Measurements from ENCODE around the gene ETF1. TPM values are rescaled to one million over a fixed set of nuclear protein-coding genes. Genes with fewer than 3 reads are reported as not detected.

ETF1 gene
- total and polyA plus RNA-seq, 9 of the 15 experiments (the other 6 are each of a cell fraction or from before 2014, with no cell fraction given) = 53.7 to 209 (median 164) TPM

- TF ChIP-seq SFPQ (IDR thresholded peaks at IDR 0.05; ENCODE audit: low read depth, low read length) (peak; percentile 91; the same call in 1 of the 2 replicates), ETV5 (CRISPR knock-in tag; IDR thresholded peaks at IDR 0.05; ENCODE audit: low read depth) (no peak), FOXK2 (conservative IDR thresholded peaks at IDR 0.05 in 1 of 2, IDR thresholded peaks at IDR 0.05 in 1 of 2; ENCODE audit: low read depth in 2 of 2) (no peak), CTBP1 (IDR thresholded peaks at IDR 0.05; ENCODE audit: borderline replicate concordance) (no peak), GABPB2 (CRISPR knock-in tag; conservative IDR thresholded peaks at IDR 0.05) (peak; percentile 36; the same call in 1 of the 2 replicates), PHF20 (IDR thresholded peaks at IDR 0.05; ENCODE audit: partially characterized antibody) (no peak), MAFK (IDR thresholded peaks at IDR 0.05; ENCODE audit: low read length) (no peak), RBM39 (optimal IDR thresholded peaks at IDR 0.05; ENCODE audit: low read depth, low read length) (peak; percentile 81), DNMT1 (IDR thresholded peaks at IDR 0.05) (no peak), CHCHD3 (CRISPR knock-in tag; IDR thresholded peaks at IDR 0.05) (peak; percentile 0; the same call in 1 of the 2 replicates), KAT7 (CRISPR knock-in tag; IDR thresholded peaks at IDR 0.05; ENCODE audit: borderline replicate concordance) (no peak; the same call in 1 of the 2 replicates), NONO (IDR thresholded peaks at IDR 0.05; ENCODE audit: low read depth in 2 of 2, low read length in 1 of 2) (peak; percentile 25 to 80; a peak in 1 of 4 replicates), NRF1 (conservative IDR thresholded peaks at IDR 0.05 in 1 of 2, IDR thresholded peaks at IDR 0.05 in 1 of 2) (no peak), ZNF668 (CRISPR knock-in tag; IDR thresholded peaks at IDR 0.05) (no peak), MTA2 (IDR thresholded peaks at IDR 0.05; ENCODE audit: low read depth) (no peak), ZNF780A (CRISPR knock-in tag; IDR thresholded peaks at IDR 0.05) (no peak), MAFF (IDR thresholded peaks at IDR 0.05; ENCODE audit: low read length) (no peak), PTRF (tag; IDR thresholded peaks at IDR 0.05) (no peak), DMBX1 (CRISPR knock-in tag; IDR thresholded peaks at IDR 0.05; ENCODE audit: borderline replicate concordance) (no peak), SETDB1 (IDR thresholded peaks at IDR 0.05; ENCODE audit: low read length) (no peak), NEUROD1 (IDR thresholded peaks at IDR 0.05; ENCODE audit: borderline replicate concordance, low read depth, low read length, partially characterized antibody) (peak; percentile 61), POLR2A (conservative IDR thresholded peaks at IDR 0.05) (peak; percentile 83; the same call in 1 of the 2 replicates), FOXK1 (CRISPR knock-in tag; IDR thresholded peaks at IDR 0.05; ENCODE audit: borderline replicate concordance) (no peak)
- TF ChIP-seq, protein P1, sequence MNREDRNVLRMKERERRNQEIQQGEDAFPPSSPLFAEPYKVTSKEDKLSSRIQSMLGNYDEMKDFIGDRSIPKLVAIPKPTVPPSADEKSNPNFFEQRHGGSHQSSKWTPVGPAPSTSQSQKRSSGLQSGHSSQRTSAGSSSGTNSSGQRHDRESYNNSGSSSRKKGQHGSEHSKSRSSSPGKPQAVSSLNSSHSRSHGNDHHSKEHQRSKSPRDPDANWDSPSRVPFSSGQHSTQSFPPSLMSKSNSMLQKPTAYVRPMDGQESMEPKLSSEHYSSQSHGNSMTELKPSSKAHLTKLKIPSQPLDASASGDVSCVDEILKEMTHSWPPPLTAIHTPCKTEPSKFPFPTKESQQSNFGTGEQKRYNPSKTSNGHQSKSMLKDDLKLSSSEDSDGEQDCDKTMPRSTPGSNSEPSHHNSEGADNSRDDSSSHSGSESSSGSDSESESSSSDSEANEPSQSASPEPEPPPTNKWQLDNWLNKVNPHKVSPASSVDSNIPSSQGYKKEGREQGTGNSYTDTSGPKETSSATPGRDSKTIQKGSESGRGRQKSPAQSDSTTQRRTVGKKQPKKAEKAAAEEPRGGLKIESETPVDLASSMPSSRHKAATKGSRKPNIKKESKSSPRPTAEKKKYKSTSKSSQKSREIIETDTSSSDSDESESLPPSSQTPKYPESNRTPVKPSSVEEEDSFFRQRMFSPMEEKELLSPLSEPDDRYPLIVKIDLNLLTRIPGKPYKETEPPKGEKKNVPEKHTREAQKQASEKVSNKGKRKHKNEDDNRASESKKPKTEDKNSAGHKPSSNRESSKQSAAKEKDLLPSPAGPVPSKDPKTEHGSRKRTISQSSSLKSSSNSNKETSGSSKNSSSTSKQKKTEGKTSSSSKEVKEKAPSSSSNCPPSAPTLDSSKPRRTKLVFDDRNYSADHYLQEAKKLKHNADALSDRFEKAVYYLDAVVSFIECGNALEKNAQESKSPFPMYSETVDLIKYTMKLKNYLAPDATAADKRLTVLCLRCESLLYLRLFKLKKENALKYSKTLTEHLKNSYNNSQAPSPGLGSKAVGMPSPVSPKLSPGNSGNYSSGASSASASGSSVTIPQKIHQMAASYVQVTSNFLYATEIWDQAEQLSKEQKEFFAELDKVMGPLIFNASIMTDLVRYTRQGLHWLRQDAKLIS (CRISPR knock-in tag; IDR thresholded peaks at IDR 0.05) = peak; percentile 89
- TF ChIP-seq, protein P2, sequence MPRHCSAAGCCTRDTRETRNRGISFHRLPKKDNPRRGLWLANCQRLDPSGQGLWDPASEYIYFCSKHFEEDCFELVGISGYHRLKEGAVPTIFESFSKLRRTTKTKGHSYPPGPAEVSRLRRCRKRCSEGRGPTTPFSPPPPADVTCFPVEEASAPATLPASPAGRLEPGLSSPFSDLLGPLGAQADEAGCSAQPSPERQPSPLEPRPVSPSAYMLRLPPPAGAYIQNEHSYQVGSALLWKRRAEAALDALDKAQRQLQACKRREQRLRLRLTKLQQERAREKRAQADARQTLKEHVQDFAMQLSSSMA (CRISPR knock-in tag; IDR thresholded peaks at IDR 0.05) = no peak
Measured at GRCh38 chr5:138468966-138469539, 74.0 kb downstream of the ETF1 start (continued).
